ENCODE measurements around the gene PCBP3. TPM values are rescaled to one million over a fixed set of nuclear protein-coding genes. Genes with fewer than 3 reads are reported as not detected.

Gene PCBP3
- total and polyA plus RNA-seq, 2 of the 13 experiments (the other 11 are each of a cell fraction or from before 2014, with no cell fraction given), result not detected

DNA sequence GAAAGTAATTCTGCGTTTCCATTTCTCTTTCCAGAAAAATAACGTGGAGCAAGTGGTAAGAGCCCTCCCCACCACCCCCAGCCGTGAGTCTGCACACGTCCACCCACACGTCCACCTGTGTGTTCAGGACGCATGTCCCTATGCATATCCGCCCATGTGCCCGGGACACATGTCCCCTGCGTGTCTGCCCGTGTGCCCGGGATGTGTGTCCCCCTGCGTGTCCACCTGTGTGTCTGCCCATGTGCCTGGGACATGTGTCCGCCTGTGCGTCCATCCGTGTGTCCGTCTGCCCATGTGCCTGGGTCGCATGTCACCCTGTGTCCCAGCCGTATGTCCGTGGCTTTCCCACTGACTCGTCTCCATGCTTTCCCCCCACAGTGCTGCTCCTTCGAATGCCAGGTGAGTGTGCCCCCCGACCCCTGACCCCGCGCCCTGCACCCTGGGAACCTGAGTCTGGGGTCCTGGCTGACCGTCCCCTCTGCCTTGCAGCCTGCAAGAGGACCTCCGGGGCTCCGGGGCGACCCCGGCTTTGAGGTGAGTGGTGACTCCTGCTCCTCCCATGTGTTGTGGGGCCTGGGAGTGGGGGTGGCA, 343.7 kb downstream of the PCBP3 start:
- no peak overlapping the region for H3K4me3 ChIP-seq (replicated peaks in 1 of 3; ENCODE audit: insufficient read depth in 1 of 3, low read depth in 2 of 3, low read length in 3 of 3)
- no peak for ATAC-seq
- H3K9me3 ChIP-seq (ENCODE audit: low read length), result no peaks in the 10 kb centered on the region
- peaks cover 7% of the 10 kb centered on the region for H3K4me1 ChIP-seq (ENCODE audit: insufficient read depth, low read length)
- no peak overlapping the region for H2AFZ ChIP-seq (ENCODE audit: low read length)
- TF ChIP-seq, protein P1, sequence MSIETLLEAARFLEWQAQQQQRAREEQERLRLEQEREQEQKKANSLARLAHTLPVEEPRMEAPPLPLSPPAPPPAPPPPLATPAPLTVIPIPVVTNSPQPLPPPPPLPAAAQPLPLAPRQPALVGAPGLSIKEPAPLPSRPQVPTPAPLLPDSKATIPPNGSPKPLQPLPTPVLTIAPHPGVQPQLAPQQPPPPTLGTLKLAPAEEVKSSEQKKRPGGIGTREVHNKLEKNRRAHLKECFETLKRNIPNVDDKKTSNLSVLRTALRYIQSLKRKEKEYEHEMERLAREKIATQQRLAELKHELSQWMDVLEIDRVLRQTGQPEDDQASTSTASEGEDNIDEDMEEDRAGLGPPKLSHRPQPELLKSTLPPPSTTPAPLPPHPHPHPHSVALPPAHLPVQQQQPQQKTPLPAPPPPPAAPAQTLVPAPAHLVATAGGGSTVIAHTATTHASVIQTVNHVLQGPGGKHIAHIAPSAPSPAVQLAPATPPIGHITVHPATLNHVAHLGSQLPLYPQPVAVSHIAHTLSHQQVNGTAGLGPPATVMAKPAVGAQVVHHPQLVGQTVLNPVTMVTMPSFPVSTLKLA (IDR thresholded peaks at IDR 0.05), result peak; percentile 58
- TF ChIP-seq, protein P2, sequence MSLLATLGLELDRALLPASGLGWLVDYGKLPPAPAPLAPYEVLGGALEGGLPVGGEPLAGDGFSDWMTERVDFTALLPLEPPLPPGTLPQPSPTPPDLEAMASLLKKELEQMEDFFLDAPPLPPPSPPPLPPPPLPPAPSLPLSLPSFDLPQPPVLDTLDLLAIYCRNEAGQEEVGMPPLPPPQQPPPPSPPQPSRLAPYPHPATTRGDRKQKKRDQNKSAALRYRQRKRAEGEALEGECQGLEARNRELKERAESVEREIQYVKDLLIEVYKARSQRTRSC (CRISPR knock-in tag; IDR thresholded peaks at IDR 0.05; ENCODE audit: low read depth), result no peak
- ChIA-PET POLR2A (no interaction called here), CTCF (ENCODE audit: low intra/inter-chr PET ratio, low total read pairs) (no interaction called here)
- DNase-seq (ENCODE audit: low spot score), result no peak
- no peak overlapping the region for H3K9ac ChIP-seq (ENCODE audit: insufficient read depth, low read depth, low read length)
- H3K27me3 ChIP-seq (ENCODE audit: control insufficient read depth in 1 of 2, insufficient read depth in 2 of 2, low read length in 2 of 2), result peaks cover 3 to 9% of the 10 kb centered on the region in 2 experiments; a peak in 4 of 5 replicates
- intact Hi-C loops (cut with micrococcal nuclease; ENCODE audit: unreplicated experiment) (no loop called here), in situ Hi-C loops (cut with HindIII; ENCODE audit: extremely low pct_ligation_motif_present, low pct_unique_long_range_greater_than_20kb) (no loop called here)
- H4K20me1 ChIP-seq (ENCODE audit: insufficient read depth, low read length), result no peaks in the 10 kb centered on the region
- no peaks in the 10 kb centered on the region for H3K79me2 ChIP-seq (ENCODE audit: insufficient read depth, low read length)
- FAIRE-seq, result no peak
- H3K4me2 ChIP-seq (ENCODE audit: low read depth, low read length), result no peak overlapping the region
- BruUV-seq (replicated peaks), result no TSS peak
- no peaks in the 10 kb centered on the region for H3K36me3 ChIP-seq (replicated peaks in 1 of 2; ENCODE audit: control insufficient read depth in 1 of 2, insufficient read depth in 2 of 2, low read length in 2 of 2)
- WGBS (ENCODE audit: low lambda C conversion rate), result 87% methylated on average over 29 of the region's 29 CpGs
- no peak overlapping the region for H3K27ac ChIP-seq (ENCODE audit: extremely low read length, insufficient read depth, low read length)

DNA sequence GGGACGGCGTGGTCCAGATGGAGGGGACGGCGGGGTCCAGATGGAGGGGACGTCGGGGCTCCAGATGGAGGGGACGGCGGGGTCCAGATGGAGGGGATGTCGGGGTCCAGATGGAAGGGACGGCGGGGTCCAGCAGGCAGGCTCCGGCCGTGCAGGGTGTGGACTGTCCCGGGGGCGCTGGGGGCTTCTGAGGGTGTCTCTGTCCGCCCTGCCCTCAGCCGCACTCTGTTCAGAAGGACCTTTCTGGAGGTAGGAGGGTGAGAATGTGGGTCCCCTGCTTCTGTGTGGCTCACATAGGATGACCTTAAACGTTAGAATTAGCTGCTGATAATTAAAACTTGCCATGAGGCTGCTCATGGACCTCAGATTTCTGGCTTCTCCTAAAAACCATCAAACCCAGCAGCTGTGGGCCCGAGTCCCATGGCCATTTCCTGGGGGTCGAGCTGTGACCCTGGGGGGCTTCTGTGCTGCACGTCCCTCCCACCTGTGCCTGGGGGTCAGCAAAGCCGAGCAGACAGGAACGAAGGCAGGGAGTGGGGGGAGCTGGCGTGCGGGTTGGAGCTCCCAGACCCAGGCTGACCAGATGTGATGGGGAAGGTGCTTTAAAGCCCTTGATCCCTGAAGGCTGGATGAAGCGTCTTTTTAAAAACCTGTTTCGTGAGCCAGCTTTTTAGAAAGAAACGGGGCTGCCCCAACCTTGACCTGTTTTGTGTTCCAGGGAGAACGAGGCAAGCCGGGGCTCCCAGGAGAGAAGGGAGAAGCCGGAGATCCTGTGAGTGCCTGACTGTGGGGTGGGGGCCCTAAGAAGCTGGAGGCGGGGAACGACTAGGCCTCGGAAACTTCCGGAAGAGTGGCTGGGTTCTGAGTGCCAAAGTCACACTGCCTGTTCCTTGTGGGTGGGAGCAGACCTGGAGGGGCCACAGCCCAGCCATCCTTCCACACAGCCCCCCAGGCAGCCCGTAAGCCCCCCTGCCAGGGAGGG, 345.1 kb downstream of the PCBP3 start:
- intact Hi-C loops (cut with micrococcal nuclease; ENCODE audit: unreplicated experiment) (no loop called here), in situ Hi-C loops (cut with HindIII; ENCODE audit: extremely low pct_ligation_motif_present, low pct_unique_long_range_greater_than_20kb) (no loop called here)
- ChIA-PET CTCF (ENCODE audit: low intra/inter-chr PET ratio, low total read pairs) (no interaction called here), POLR2A (no interaction called here)
- FAIRE-seq (no peak), DNase-seq (ENCODE audit: low spot score) (no peak), ATAC-seq (no peak)
- no peaks in the 10 kb centered on the region for H3K79me2 ChIP-seq (ENCODE audit: insufficient read depth, low read length)
- BruUV-seq (replicated peaks), result no TSS peak
- no peaks in the 10 kb centered on the region for H3K4me1 ChIP-seq (ENCODE audit: insufficient read depth, low read length)
- H3K36me3 ChIP-seq (replicated peaks in 1 of 2; ENCODE audit: control insufficient read depth in 1 of 2, insufficient read depth in 2 of 2, low read length in 2 of 2), result no peaks in the 10 kb centered on the region
- H3K27me3 ChIP-seq (ENCODE audit: control insufficient read depth in 1 of 2, insufficient read depth in 2 of 2, low read length in 2 of 2), result no peaks in the 10 kb centered on the region; a peak in 1 of 5 replicates
- WGBS (ENCODE audit: low lambda C conversion rate), result 83% methylated on average over 28 of the region's 36 CpGs
- H3K27ac ChIP-seq (ENCODE audit: extremely low read length, insufficient read depth, low read length), result no peak overlapping the region
- H3K9ac ChIP-seq (ENCODE audit: insufficient read depth, low read depth, low read length), result no peak overlapping the region
- no peaks in the 10 kb centered on the region for H3K9me3 ChIP-seq (ENCODE audit: low read length)
- no peak overlapping the region for H3K4me3 ChIP-seq (replicated peaks in 1 of 3; ENCODE audit: insufficient read depth in 1 of 3, low read depth in 2 of 3, low read length in 3 of 3)
- H4K20me1 ChIP-seq (ENCODE audit: insufficient read depth, low read length), result no peaks in the 10 kb centered on the region
- H2AFZ ChIP-seq (ENCODE audit: low read length), result no peak overlapping the region
- H3K4me2 ChIP-seq (ENCODE audit: low read depth, low read length), result no peak overlapping the region
- no peak for TF ChIP-seq PHF20 (CRISPR knock-in tag; IDR thresholded peaks at IDR 0.05)
- no peak for TF ChIP-seq ZSCAN9 (CRISPR knock-in tag; IDR thresholded peaks at IDR 0.05; ENCODE audit: borderline replicate concordance)
- no peak for TF ChIP-seq TAF1 (CRISPR knock-in tag; IDR thresholded peaks at IDR 0.05)
- no peak for TF ChIP-seq ZNF432 (CRISPR knock-in tag; IDR thresholded peaks at IDR 0.05; ENCODE audit: borderline replicate concordance)
- TF ChIP-seq MZF1 (CRISPR knock-in tag; IDR thresholded peaks at IDR 0.05; ENCODE audit: borderline replicate concordance), result no peak
- no peak for TF ChIP-seq ZFP41 (CRISPR knock-in tag; IDR thresholded peaks at IDR 0.05; ENCODE audit: borderline replicate concordance)
- TF ChIP-seq NFYC (CRISPR knock-in tag; IDR thresholded peaks at IDR 0.05), result no peak
- no peak for TF ChIP-seq SOX6 (IDR thresholded peaks at IDR 0.05)
- TF ChIP-seq SOX6 (CRISPR knock-in tag; IDR thresholded peaks at IDR 0.05), result no peak

All from HepG2 (cell line).